ENCODE results near the gene OR14C36.
"Not testable (repeated sequence)": the region's sequence is repeated elsewhere in the genome, so short reads cannot be mapped to it uniquely, and the experiment has no call there.

OR14C36 gene

GRCh38 chr1:248348475-248348874 is at the start of gene OR14C36:
OR14C36 (plus strand) TSS chr1:248348775; CDS start chr1:248348775, 0 bp downstream.
- Histone ChIP-seq H3K9me2 (replicated peaks; ENCODE audit: low read depth, low read length) (no peaks in the 10 kb centered on the region), H3K36me3 (ENCODE audit: insufficient read depth, low read length) (no peaks in the 10 kb centered on the region), H2AFZ (ENCODE audit: low read length) (no peak within 1 kb of the TSS), H3F3A (ENCODE audit: low read depth) (no peaks in the 10 kb centered on the region), H3K79me2 (ENCODE audit: insufficient read depth, low read length) (no peaks in the 10 kb centered on the region), H4K20me1 (ENCODE audit: insufficient read depth, low read length, poor library complexity, severe bottlenecking) (no peaks in the 10 kb centered on the region), H3K9me3 (ENCODE audit: insufficient read depth, low read depth, low read length) (no peaks in the 10 kb centered on the region), H3K4me2 (ENCODE audit: low read depth, low read length, poor library complexity, severe bottlenecking) (no peak within 1 kb of the TSS), H3K27me3 (ENCODE audit: insufficient read depth, low read length, poor library complexity, severe bottlenecking) (no peaks in the 10 kb centered on the region), H3K9ac (ENCODE audit: low read depth, low read length, poor library complexity, severe bottlenecking) (no peak within 1 kb of the TSS), H3K4me3 (ENCODE audit: low read length, poor library complexity, severe bottlenecking) (no peak within 1 kb of the TSS), H3K4me1 (ENCODE audit: insufficient read depth, low read length, poor library complexity, severe bottlenecking) (no peaks in the 10 kb centered on the region)
- TF ChIP-seq, protein P1, sequence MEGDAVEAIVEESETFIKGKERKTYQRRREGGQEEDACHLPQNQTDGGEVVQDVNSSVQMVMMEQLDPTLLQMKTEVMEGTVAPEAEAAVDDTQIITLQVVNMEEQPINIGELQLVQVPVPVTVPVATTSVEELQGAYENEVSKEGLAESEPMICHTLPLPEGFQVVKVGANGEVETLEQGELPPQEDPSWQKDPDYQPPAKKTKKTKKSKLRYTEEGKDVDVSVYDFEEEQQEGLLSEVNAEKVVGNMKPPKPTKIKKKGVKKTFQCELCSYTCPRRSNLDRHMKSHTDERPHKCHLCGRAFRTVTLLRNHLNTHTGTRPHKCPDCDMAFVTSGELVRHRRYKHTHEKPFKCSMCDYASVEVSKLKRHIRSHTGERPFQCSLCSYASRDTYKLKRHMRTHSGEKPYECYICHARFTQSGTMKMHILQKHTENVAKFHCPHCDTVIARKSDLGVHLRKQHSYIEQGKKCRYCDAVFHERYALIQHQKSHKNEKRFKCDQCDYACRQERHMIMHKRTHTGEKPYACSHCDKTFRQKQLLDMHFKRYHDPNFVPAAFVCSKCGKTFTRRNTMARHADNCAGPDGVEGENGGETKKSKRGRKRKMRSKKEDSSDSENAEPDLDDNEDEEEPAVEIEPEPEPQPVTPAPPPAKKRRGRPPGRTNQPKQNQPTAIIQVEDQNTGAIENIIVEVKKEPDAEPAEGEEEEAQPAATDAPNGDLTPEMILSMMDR (conservative IDR thresholded peaks at IDR 0.05; ENCODE audit: low read length) = no peak
- TF ChIP-seq EZH2phosphoT487 (IDR thresholded peaks at IDR 0.05; ENCODE audit: borderline replicate concordance) = no peak

DNA sequence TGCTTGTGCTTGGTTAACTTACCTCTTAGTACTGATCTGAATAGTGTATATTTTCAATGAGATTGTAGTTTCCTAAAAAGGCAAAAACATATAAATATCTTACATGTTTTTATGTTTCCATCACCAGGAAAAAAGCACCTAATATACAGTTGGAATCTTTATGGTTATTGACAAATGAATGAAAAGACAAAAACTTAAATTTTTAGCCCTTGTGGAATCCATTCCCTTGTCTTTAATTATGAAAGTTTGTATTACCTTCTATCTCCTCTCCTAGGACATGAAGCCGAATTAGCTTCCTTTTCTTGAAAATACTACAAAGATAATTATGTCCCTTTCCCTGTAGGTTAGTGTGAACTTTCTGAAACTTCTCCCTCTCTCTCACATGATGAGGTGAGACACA is 45.3 kb upstream of the OR14C36 start, which contains the start of gene OR2T12:
Gene OR2T12 (minus strand): TSS at position 101 of the 400 bp plus-strand sequence. CDS start 7,846 bp downstream, outside the sequence.
- no peak within 1 kb of the TSS for H3K4me3 ChIP-seq (ENCODE audit: low read length, poor library complexity, severe bottlenecking)
- H3K4me1 ChIP-seq (ENCODE audit: insufficient read depth, low read length, poor library complexity, severe bottlenecking) = no peaks in the 10 kb centered on the region
- no peaks in the 10 kb centered on the region for H3F3A ChIP-seq (ENCODE audit: low read depth)
- no peaks in the 10 kb centered on the region for H3K27me3 ChIP-seq (ENCODE audit: insufficient read depth, low read length, poor library complexity, severe bottlenecking)
- H3K4me2 ChIP-seq (ENCODE audit: low read depth, low read length, poor library complexity, severe bottlenecking) = no peak within 1 kb of the TSS
- no peaks in the 10 kb centered on the region for H3K9me2 ChIP-seq (replicated peaks; ENCODE audit: low read depth, low read length)
- H3K9me3 ChIP-seq (ENCODE audit: insufficient read depth, low read depth, low read length) = no peaks in the 10 kb centered on the region; the same call in 1 of the 2 replicates
- H3K79me2 ChIP-seq (ENCODE audit: insufficient read depth, low read length) = no peaks in the 10 kb centered on the region
- no peaks in the 10 kb centered on the region for H3K36me3 ChIP-seq (ENCODE audit: insufficient read depth, low read length)
- no peak within 1 kb of the TSS for H2AFZ ChIP-seq (ENCODE audit: low read length)
- TF ChIP-seq, protein P1 (conservative IDR thresholded peaks at IDR 0.05; ENCODE audit: low read length) = no peak
- no peak for TF ChIP-seq EZH2phosphoT487 (IDR thresholded peaks at IDR 0.05; ENCODE audit: borderline replicate concordance)
- H3K9ac ChIP-seq (ENCODE audit: low read depth, low read length, poor library complexity, severe bottlenecking) = no peak within 1 kb of the TSS
- no peaks in the 10 kb centered on the region for H4K20me1 ChIP-seq (ENCODE audit: insufficient read depth, low read length, poor library complexity, severe bottlenecking)

GRCh38 chr1:248305672-248306071 is 42.9 kb upstream of the OR14C36 start:
- not testable (repeated sequence) for H3K9ac ChIP-seq (ENCODE audit: low read depth, low read length, poor library complexity, severe bottlenecking)

GRCh38 chr1:248306103-248306502 is 42.5 kb upstream of the OR14C36 start:
- Histone ChIP-seq H3K4me1 (ENCODE audit: insufficient read depth, low read length, poor library complexity, severe bottlenecking) (no peaks in the 10 kb centered on the region), H3K4me2 (ENCODE audit: low read depth, low read length, poor library complexity, severe bottlenecking) (no peak overlapping the region), H3K9ac (ENCODE audit: low read depth, low read length, poor library complexity, severe bottlenecking) (no peak overlapping the region), H3K9me2 (replicated peaks; ENCODE audit: low read depth, low read length) (no peaks in the 10 kb centered on the region), H3K9me3 (ENCODE audit: insufficient read depth, low read depth, low read length) (no peaks in the 10 kb centered on the region; the same call in 1 of the 2 replicates), H4K20me1 (ENCODE audit: insufficient read depth, low read length, poor library complexity, severe bottlenecking) (no peaks in the 10 kb centered on the region), H3F3A (ENCODE audit: low read depth) (no peaks in the 10 kb centered on the region), H3K4me3 (ENCODE audit: low read length, poor library complexity, severe bottlenecking) (no peak overlapping the region), H3K36me3 (ENCODE audit: insufficient read depth, low read length) (no peaks in the 10 kb centered on the region), H2AFZ (ENCODE audit: low read length) (no peak overlapping the region), H3K27me3 (ENCODE audit: insufficient read depth, low read length, poor library complexity, severe bottlenecking) (no peaks in the 10 kb centered on the region), H3K79me2 (ENCODE audit: insufficient read depth, low read length) (no peaks in the 10 kb centered on the region)
- no peak for TF ChIP-seq EZH2phosphoT487 (IDR thresholded peaks at IDR 0.05; ENCODE audit: borderline replicate concordance)
- TF ChIP-seq, protein P1 (conservative IDR thresholded peaks at IDR 0.05; ENCODE audit: low read length) = no peak

More at GRCh38 chr1:248305672-248306071, 42.9 kb upstream of the OR14C36 start:
- H3K36me3 ChIP-seq (ENCODE audit: insufficient read depth, low read length); H4K20me1 ChIP-seq (ENCODE audit: insufficient read depth, low read length, poor library complexity, severe bottlenecking); H2AFZ ChIP-seq (ENCODE audit: low read length); H3F3A ChIP-seq (ENCODE audit: low read depth); H3K27me3 ChIP-seq (ENCODE audit: insufficient read depth, low read length, poor library complexity, severe bottlenecking); H3K4me3 ChIP-seq (ENCODE audit: low read length, poor library complexity, severe bottlenecking); H3K79me2 ChIP-seq (ENCODE audit: insufficient read depth, low read length); H3K4me2 ChIP-seq (ENCODE audit: low read depth, low read length, poor library complexity, severe bottlenecking); H3K4me1 ChIP-seq (ENCODE audit: insufficient read depth, low read length, poor library complexity, severe bottlenecking); H3K9me3 ChIP-seq (ENCODE audit: insufficient read depth, low read depth, low read length); H3K9me2 ChIP-seq (replicated peaks; ENCODE audit: low read depth, low read length): not testable (repeated sequence)

DNA sequence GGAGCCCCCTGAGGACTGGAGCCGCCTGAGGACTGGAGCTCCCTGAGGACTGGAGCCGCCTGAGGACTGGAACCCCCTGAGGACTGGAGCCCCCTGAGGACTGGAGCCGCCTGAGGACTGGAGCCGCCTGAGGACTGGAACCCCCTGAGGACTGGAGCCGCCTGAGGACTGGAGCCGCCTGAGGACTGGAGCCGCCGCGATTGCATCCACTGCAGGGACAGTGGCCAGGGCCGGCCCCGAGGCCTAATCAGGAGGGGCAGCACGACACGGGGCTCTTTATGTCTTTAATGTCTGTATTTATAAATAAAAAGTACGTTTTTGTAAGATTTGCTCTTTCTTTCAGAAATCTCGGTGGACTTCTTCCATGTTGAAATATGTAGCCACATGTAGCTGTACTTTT is 41.8 kb upstream of the OR14C36 start:
- not testable (repeated sequence) for H3K9me3 ChIP-seq (ENCODE audit: insufficient read depth, low read depth, low read length); H3K9ac ChIP-seq (ENCODE audit: low read depth, low read length, poor library complexity, severe bottlenecking); H4K20me1 ChIP-seq (ENCODE audit: insufficient read depth, low read length, poor library complexity, severe bottlenecking); H3K4me3 ChIP-seq (ENCODE audit: low read length, poor library complexity, severe bottlenecking); H3K9me2 ChIP-seq (replicated peaks; ENCODE audit: low read depth, low read length); H3K4me2 ChIP-seq (ENCODE audit: low read depth, low read length, poor library complexity, severe bottlenecking); H3K4me1 ChIP-seq (ENCODE audit: insufficient read depth, low read length, poor library complexity, severe bottlenecking); H3K79me2 ChIP-seq (ENCODE audit: insufficient read depth, low read length); H2AFZ ChIP-seq (ENCODE audit: low read length); H3F3A ChIP-seq (ENCODE audit: low read depth); H3K27me3 ChIP-seq (ENCODE audit: insufficient read depth, low read length, poor library complexity, severe bottlenecking); H3K36me3 ChIP-seq (ENCODE audit: insufficient read depth, low read length)

Measured in Loucy (cell line).